Measurements from ENCODE around the gene TTC36. TPM values are rescaled to one million over a fixed set of nuclear protein-coding genes. Genes with fewer than 3 reads are reported as not detected.
"Not testable (repeated sequence)": the region's sequence is repeated elsewhere in the genome, so short reads cannot be mapped to it uniquely, and the experiment has no call there.

TTC36 gene
- total RNA-seq, 2 donors from 2014 or later: 0.42 to 0.46 TPM

DNA sequence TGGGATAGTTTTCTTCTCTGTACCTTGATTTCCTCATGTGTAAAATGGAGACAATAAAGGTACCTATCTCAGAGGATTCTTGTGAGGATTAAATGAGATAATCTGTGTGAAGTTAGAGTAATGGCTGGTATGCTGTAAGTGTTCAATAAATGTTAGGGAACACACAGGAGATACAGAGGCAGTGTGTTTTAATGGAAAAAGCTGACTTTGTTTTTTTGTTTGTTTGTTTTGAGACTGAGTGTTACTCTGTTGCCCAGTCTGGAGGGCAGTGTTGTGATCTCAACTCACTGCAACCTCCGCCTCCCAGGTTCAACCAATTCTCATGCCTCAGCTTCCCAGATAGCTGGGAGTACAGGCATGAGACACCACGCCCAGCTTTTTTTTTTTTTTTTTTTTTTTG is 42.4 kb downstream of the TTC36 start:
- Mint-ChIP-seq H3K4me3 (no peak overlapping the region), H3K36me3 (ENCODE audit: low read depth) (peaks cover 2% of the 10 kb centered on the region), H3K27me3 (ENCODE audit: insufficient read depth) (no peaks in the 10 kb centered on the region), H3K4me1 (peaks cover 14% of the 10 kb centered on the region), H3K27ac (no peak overlapping the region), H3K9me3 (no peaks in the 10 kb centered on the region)
- Histone ChIP-seq H3K4me1 (ENCODE audit: control insufficient read depth, insufficient read depth, low read length) (no peaks in the 10 kb centered on the region), H3K9me3 (ENCODE audit: control insufficient read depth, low read length) (no peaks in the 10 kb centered on the region), H3K36me3 (ENCODE audit: control insufficient read depth, insufficient read depth, low read length) (peaks cover 8% of the 10 kb centered on the region), H3K4me3 (ENCODE audit: low read length) (no peak overlapping the region), H3K9ac (ENCODE audit: extremely low read depth, low read length, poor library complexity, severe bottlenecking) (no peak overlapping the region), H3K27ac (ENCODE audit: low read depth, low read length) (no peak overlapping the region), H3K27me3 (ENCODE audit: control insufficient read depth, insufficient read depth, low read length, poor library complexity, severe bottlenecking) (no peaks in the 10 kb centered on the region)
- DNase-seq: no peak
- 75 to 100% methylated on average over 1 to 2 of the region's 2 CpGs for WGBS, 2 experiments (ENCODE audit: insufficient coverage in 1 of 2, insufficient read length in 1 of 2)
- TF ChIP-seq, protein P1, sequence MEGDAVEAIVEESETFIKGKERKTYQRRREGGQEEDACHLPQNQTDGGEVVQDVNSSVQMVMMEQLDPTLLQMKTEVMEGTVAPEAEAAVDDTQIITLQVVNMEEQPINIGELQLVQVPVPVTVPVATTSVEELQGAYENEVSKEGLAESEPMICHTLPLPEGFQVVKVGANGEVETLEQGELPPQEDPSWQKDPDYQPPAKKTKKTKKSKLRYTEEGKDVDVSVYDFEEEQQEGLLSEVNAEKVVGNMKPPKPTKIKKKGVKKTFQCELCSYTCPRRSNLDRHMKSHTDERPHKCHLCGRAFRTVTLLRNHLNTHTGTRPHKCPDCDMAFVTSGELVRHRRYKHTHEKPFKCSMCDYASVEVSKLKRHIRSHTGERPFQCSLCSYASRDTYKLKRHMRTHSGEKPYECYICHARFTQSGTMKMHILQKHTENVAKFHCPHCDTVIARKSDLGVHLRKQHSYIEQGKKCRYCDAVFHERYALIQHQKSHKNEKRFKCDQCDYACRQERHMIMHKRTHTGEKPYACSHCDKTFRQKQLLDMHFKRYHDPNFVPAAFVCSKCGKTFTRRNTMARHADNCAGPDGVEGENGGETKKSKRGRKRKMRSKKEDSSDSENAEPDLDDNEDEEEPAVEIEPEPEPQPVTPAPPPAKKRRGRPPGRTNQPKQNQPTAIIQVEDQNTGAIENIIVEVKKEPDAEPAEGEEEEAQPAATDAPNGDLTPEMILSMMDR (conservative IDR thresholded peaks at IDR 0.05): no peak

DNA sequence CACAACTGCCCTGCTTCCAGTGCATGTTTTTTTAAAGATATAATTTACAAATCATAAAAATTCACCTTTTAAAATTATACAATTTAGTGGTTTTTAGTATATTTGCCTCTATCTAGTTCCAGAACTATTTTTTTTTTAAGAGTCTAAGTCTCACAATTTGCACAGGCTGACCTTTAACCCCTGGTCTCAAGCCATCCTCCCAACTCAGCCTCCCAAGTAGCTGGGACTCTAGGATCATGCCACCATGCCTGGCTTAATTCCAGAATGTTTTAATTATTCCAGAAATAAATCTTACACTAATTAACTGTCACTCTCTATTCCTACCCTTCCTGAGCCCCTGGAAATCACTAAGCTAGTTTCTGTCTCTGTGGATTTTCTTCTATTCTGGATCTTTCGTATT is 43.5 kb downstream of the TTC36 start:
- TF ChIP-seq, protein P1 (conservative IDR thresholded peaks at IDR 0.05): no peak
- H3K36me3 ChIP-seq (ENCODE audit: control insufficient read depth, insufficient read depth, low read length): peaks cover 8% of the 10 kb centered on the region
- Mint-ChIP-seq H3K4me1 (peaks cover 12% of the 10 kb centered on the region), H3K27me3 (ENCODE audit: insufficient read depth) (no peaks in the 10 kb centered on the region), H3K27ac (no peak overlapping the region), H3K9me3 (no peaks in the 10 kb centered on the region), H3K4me3 (peak overlapping the region; percentile 94), H3K36me3 (ENCODE audit: low read depth) (peaks cover 4% of the 10 kb centered on the region)
- H3K4me3 ChIP-seq (ENCODE audit: low read length): no peak overlapping the region
- H3K4me1 ChIP-seq (ENCODE audit: control insufficient read depth, insufficient read depth, low read length): no peaks in the 10 kb centered on the region
- WGBS, 2 experiments (ENCODE audit: insufficient coverage in 1 of 2, insufficient read length in 1 of 2): 97 to 100% methylated on average over 1 of the region's 1 CpG
- no peak overlapping the region for H3K9ac ChIP-seq (ENCODE audit: extremely low read depth, low read length, poor library complexity, severe bottlenecking)
- DNase-seq: no peak
- no peaks in the 10 kb centered on the region for H3K9me3 ChIP-seq (ENCODE audit: control insufficient read depth, low read length)
- no peaks in the 10 kb centered on the region for H3K27me3 ChIP-seq (ENCODE audit: control insufficient read depth, insufficient read depth, low read length, poor library complexity, severe bottlenecking)
- H3K27ac ChIP-seq (ENCODE audit: low read depth, low read length): no peak overlapping the region

DNA sequence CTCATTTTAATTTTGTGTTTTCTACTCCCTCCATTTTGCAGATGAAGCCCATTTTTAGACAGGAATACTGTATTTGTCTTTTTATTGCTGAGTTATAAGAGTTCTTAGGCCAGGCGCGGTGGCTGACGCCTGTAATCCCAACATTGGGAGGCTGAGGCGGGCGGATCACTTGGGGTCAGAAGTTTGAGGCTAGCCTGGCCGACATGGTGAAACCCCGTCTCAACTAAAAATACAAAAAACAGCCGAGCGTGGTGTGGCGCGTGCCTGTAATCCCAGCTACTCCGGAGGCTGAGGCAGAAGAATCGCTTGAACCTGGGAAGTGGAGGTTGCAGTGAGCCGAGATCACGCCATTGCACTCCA is 44.4 kb downstream of the TTC36 start:
- Mint-ChIP-seq H3K4me1 (peaks cover 12% of the 10 kb centered on the region), H3K27ac (peak overlapping the region; percentile 90), H3K4me3 (peak overlapping the region; percentile 94)
- not testable (repeated sequence) for H3K9me3 ChIP-seq (ENCODE audit: control insufficient read depth, low read length); H3K27ac ChIP-seq (ENCODE audit: low read depth, low read length); H3K4me1 ChIP-seq (ENCODE audit: control insufficient read depth, insufficient read depth, low read length); H3K9me3 Mint-ChIP-seq; H3K27me3 ChIP-seq (ENCODE audit: control insufficient read depth, insufficient read depth, low read length, poor library complexity, severe bottlenecking); H3K36me3 Mint-ChIP-seq (ENCODE audit: low read depth); H3K36me3 ChIP-seq (ENCODE audit: control insufficient read depth, insufficient read depth, low read length); H3K27me3 Mint-ChIP-seq (ENCODE audit: insufficient read depth)
- WGBS, 2 experiments (ENCODE audit: insufficient coverage in 1 of 2, insufficient read length in 1 of 2): 77 to 83% methylated on average over 13 to 14 of the region's 15 CpGs
- DNase-seq: peak; percentile 55
- H3K9ac ChIP-seq (ENCODE audit: extremely low read depth, low read length, poor library complexity, severe bottlenecking): peak overlapping the region; percentile 94
- peak overlapping the region; percentile 98 for H3K4me3 ChIP-seq (ENCODE audit: low read length)
